Lung (tissue), 12 donors: Measurements from ENCODE around the gene HMG20A. TPM values are rescaled to one million over a fixed set of nuclear protein-coding genes. Genes with fewer than 3 reads are reported as not detected.

Source experiments
- ATAC-seq: fragments of 200-7000 bp; cut with Tn5 transposase; one replicate; pipeline ENCODE4 v1.9.1; 2020; ENCODE audit warnings: moderate number of reproducible peaks; ENCODE audit not compliant: insufficient read depth, low FRiP score
- DNase-seq, 3 donors: peaks; one replicate each; pipeline ENCODE4 v3.0.0-alpha.2; 2013 to 2017
- H3K27ac ChIP-seq, 2 donors: one replicate each; pipeline ENCODE4 v1.5.1; 2013; ENCODE audit warnings: mild to moderate bottlenecking in 2 of 2, moderate library complexity in 2 of 2, control low read depth in 1 of 2, inconsistent platforms in 1 of 2, low read depth in 1 of 2, low read length in 1 of 2
- H3K27me3 ChIP-seq, 3 donors: one replicate each; pipeline ENCODE4 v1.5.1; 2013; ENCODE audit warnings: low read length in 2 of 3; ENCODE audit not compliant: control insufficient read depth in 3 of 3, insufficient read depth in 3 of 3
- H3K36me3 ChIP-seq, 4 donors: one replicate each; pipeline ENCODE4 v1.5.1; 2013; ENCODE audit warnings: low read length in 4 of 4, mild to moderate bottlenecking in 1 of 4, moderate library complexity in 1 of 4; ENCODE audit not compliant: control insufficient read depth in 4 of 4, insufficient read depth in 4 of 4
- H3K4me1 ChIP-seq, 5 donors: one replicate each; pipeline ENCODE4 v1.5.1; 2013; ENCODE audit warnings: low read length in 5 of 5, mild to moderate bottlenecking in 2 of 5, moderate library complexity in 1 of 5; ENCODE audit not compliant: control insufficient read depth in 5 of 5, insufficient read depth in 5 of 5
- H3K4me3 ChIP-seq: one replicate; pipeline ENCODE4 v1.5.1; 2013; ENCODE audit warnings: mild to moderate bottlenecking, control low read depth, moderate library complexity
- H3K9ac ChIP-seq, 2 donors: one replicate each; pipeline ENCODE4 v1.5.1; 2013; ENCODE audit warnings: low read length in 2 of 2, control low read depth in 1 of 2; ENCODE audit not compliant: insufficient read depth in 1 of 2
- H3K9me3 ChIP-seq, 4 donors: one replicate each; pipeline ENCODE4 v1.5.1; 2013; ENCODE audit warnings: low read length in 3 of 4, mild to moderate bottlenecking in 1 of 4, moderate library complexity in 1 of 4; ENCODE audit not compliant: control insufficient read depth in 4 of 4, insufficient read depth in 3 of 4
- CTCF ChIP-seq: IDR thresholded peaks from 2 replicates; pipeline ENCODE4 v1.5.1; 2012; ENCODE audit warnings: mild to moderate bottlenecking; ENCODE audit errors: control extremely low read depth, extremely low read depth
- WGBS, 2 donors: extraction: QIAGEN DNeasy Blood & Tissue Kit; methylation state at CpG; one replicate each; pipeline ENCODE4 v1.1.7; 2013; 5-methylcytosine and 5-hydroxymethylcytosine counted together
- polyA plus RNA-seq, 2 donors: library from polyadenylated mRNA; stranded (reverse); fragments of 200-250 nt; gene quantifications; one replicate each; pipeline ENCODE4 v1.2.1, GENCODE V29; 2013
- total RNA-seq, 2 donors: library from RNA; depleted of rRNA in 1 of 2; stranded (reverse); fragments of >200 nt in 1 of 2; gene quantifications; one replicate each; pipeline ENCODE4 v1.2.1, GENCODE V29; 2014 to 2021
- donor health status: control.
- donor health status: control.
- donor health status: Bipolar disorder and iron deficiency.
- donor health status: healthy.
- donor health status: DM: yes; HTN: yes; CAD: no.

HMG20A gene
- total and polyA plus RNA-seq, 4 donors, result 12.7 to 63.9 (median 23.4) TPM

GRCh38 chr15:77395013-77395774 is 25.5 kb upstream of the HMG20A start:
- DNase-seq, result no peak
- peaks cover 0 to 29% (median 6%) of the 10 kb centered on the region in 4 donors for H3K9me3 ChIP-seq
- no peak for ATAC-seq

GRCh38 chr15:77396692-77397091 is 24.0 kb upstream of the HMG20A start:
- TF ChIP-seq CTCF, result no peak

More at GRCh38 chr15:77395013-77395774, 25.5 kb upstream of the HMG20A start:
- no peak overlapping the region for H3K27ac ChIP-seq
- H3K36me3 ChIP-seq, result peaks cover 0 to 3% (median 0%) of the 10 kb centered on the region in 4 donors
- H3K9ac ChIP-seq, result no peak overlapping the region
- peaks cover 0 to 18% (median 6%) of the 10 kb centered on the region in 5 donors for H3K4me1 ChIP-seq
- WGBS, 2 donors, result 93 to 100% methylated on average over 3 of the region's 3 CpGs
- TF ChIP-seq CTCF, result no peak
- H3K27me3 ChIP-seq, result no peaks in the 10 kb centered on the region
- H3K4me3 ChIP-seq, result no peak overlapping the region

GRCh38 chr15:77398927-77399326 is 21.8 kb upstream of the HMG20A start:
- Histone ChIP-seq H3K27me3 (no peaks in the 10 kb centered on the region), H3K9ac (no peak overlapping the region), H3K9me3 (peaks cover 0 to 29% (median 6%) of the 10 kb centered on the region in 4 donors), H3K4me3 (no peak overlapping the region), H3K36me3 (peaks cover 0 to 3% (median 0%) of the 10 kb centered on the region in 4 donors), H3K27ac (no peak overlapping the region), H3K4me1 (peaks cover 0 to 3% (median 0%) of the 10 kb centered on the region in 5 donors)
- ATAC-seq (no peak), DNase-seq (no peak)
- TF ChIP-seq CTCF, result no peak
- 97 to 98% methylated on average over 1 of the region's 1 CpG for WGBS, 2 donors

More at GRCh38 chr15:77396692-77397091, 24.0 kb upstream of the HMG20A start:
- DNase-seq (no peak), ATAC-seq (no peak)
- peaks cover 0 to 3% (median 0%) of the 10 kb centered on the region in 4 donors for H3K36me3 ChIP-seq
- H3K4me1 ChIP-seq, result peaks cover 0 to 9% (median 6%) of the 10 kb centered on the region in 5 donors
- H3K9me3 ChIP-seq, result peaks cover 0 to 29% (median 6%) of the 10 kb centered on the region in 4 donors
- 96 to 97% methylated on average over 1 of the region's 1 CpG for WGBS, 2 donors
- no peak overlapping the region for H3K4me3 ChIP-seq
- H3K9ac ChIP-seq, result no peak overlapping the region
- no peak overlapping the region for H3K27ac ChIP-seq
- no peaks in the 10 kb centered on the region for H3K27me3 ChIP-seq
